WTC11 (cell line): ENCODE data around the gene SLC5A2. TPM values are rescaled to one million over a fixed set of nuclear protein-coding genes. Genes with fewer than 3 reads are reported as not detected.

ENCODE experiments used
- ATAC-seq: fragments of 200-7000 bp; cut with Tn5 transposase; 2 replicates; pipeline ENCODE4 v1.10.0; 2021; ENCODE audit warnings: mild to moderate bottlenecking, moderate library complexity
- CTCF ChIA-PET: fragments of 300-600 bp; sonication (Branson Sonifier 250); formaldehyde crosslinking; loops from one replicate; lab custom pipeline; 2021; ENCODE audit warnings: antibody characterized with exemption; lab: Charles Lee
- POLR2A ChIA-PET: fragments of 350-600 bp; sonication (Branson Sonifier 250); formaldehyde crosslinking; loops from one replicate; lab custom pipeline; 2021; ENCODE audit warnings: antibody characterized with exemption; lab: Charles Lee
- DNase-seq: peaks from one replicate; pipeline ENCODE4 v3.0.0; 2021; ENCODE audit warnings: low spot score
- H3K27ac Mint-ChIP-seq: 2 replicates; pipeline ENCODE4 v1.8.0; 2021; ENCODE audit warnings: mixed read lengths
- H3K27me3 Mint-ChIP-seq: 2 replicates; pipeline ENCODE4 v1.8.0; 2021; ENCODE audit warnings: low read depth, mild to moderate bottlenecking, moderate library complexity, mixed read lengths
- H3K36me3 Mint-ChIP-seq: 2 replicates; pipeline ENCODE4 v1.8.0; 2021; ENCODE audit warnings: mixed read lengths
- H3K4me1 Mint-ChIP-seq: 2 replicates; pipeline ENCODE4 v1.8.0; 2022; ENCODE audit warnings: mixed read lengths
- H3K4me3 Mint-ChIP-seq: 2 replicates; pipeline ENCODE4 v1.8.0; 2021; ENCODE audit warnings: mild to moderate bottlenecking, moderate library complexity, mixed read lengths
- H3K9me3 Mint-ChIP-seq: 2 replicates; pipeline ENCODE4 v1.8.0; 2021; ENCODE audit warnings: mixed read lengths
- ATF2 ChIP-seq: sonication (generic); formaldehyde crosslinking; IDR thresholded peaks from 2 replicates; pipeline ENCODE4 v1.8.1; 2022; ENCODE audit warnings: low read depth, missing genetic modification reagents, borderline replicate concordance
- ATF6 ChIP-seq: sonication (generic); formaldehyde crosslinking; IDR thresholded peaks from 2 replicates; pipeline ENCODE4 v1.8.1; 2023; ENCODE audit warnings: mild to moderate bottlenecking, missing genetic modification reagents
- CDX4 ChIP-seq: fragments of 250-450 bp; sonication (Bioruptor Pico); IDR thresholded peaks from 2 replicates; pipeline ENCODE4 v1.9.0; 2021; ENCODE audit warnings: moderate library complexity, mild to moderate bottlenecking, inconsistent platforms, borderline replicate concordance
- CREB1 ChIP-seq: sonication (generic); formaldehyde crosslinking; IDR thresholded peaks from 2 replicates; pipeline ENCODE4 v1.8.0; 2023; ENCODE audit warnings: mild to moderate bottlenecking, missing genetic modification reagents
- CREM ChIP-seq: sonication (generic); formaldehyde crosslinking; IDR thresholded peaks from 2 replicates; pipeline ENCODE4 v1.8.1; 2022; ENCODE audit warnings: mild to moderate bottlenecking, missing genetic modification reagents, moderate library complexity
- E2F1 ChIP-seq: sonication (generic); formaldehyde crosslinking; IDR thresholded peaks from 2 replicates; pipeline ENCODE4 v1.8.0; 2022; ENCODE audit warnings: mild to moderate bottlenecking, missing genetic modification reagents
- ERG ChIP-seq: fragments of 250-450 bp; sonication (Bioruptor Pico); IDR thresholded peaks from 2 replicates; pipeline ENCODE4 v1.8.0; 2021; ENCODE audit warnings: mild to moderate bottlenecking
- FOXJ3 ChIP-seq: sonication (generic); formaldehyde crosslinking; IDR thresholded peaks from 2 replicates; pipeline ENCODE4 v1.9.0; 2021; ENCODE audit warnings: missing genetic modification reagents, mild to moderate bottlenecking, borderline replicate concordance
- GABPB1 ChIP-seq: sonication (generic); formaldehyde crosslinking; IDR thresholded peaks from 2 replicates; pipeline ENCODE4 v1.8.1; 2023; ENCODE audit warnings: mild to moderate bottlenecking, missing genetic modification reagents
- HMGA2 ChIP-seq: fragments of 250-450 bp; sonication (Bioruptor Pico); IDR thresholded peaks from 2 replicates; pipeline ENCODE4 v1.4.0; 2021; ENCODE audit warnings: mild to moderate bottlenecking, moderate library complexity
- KAT7 ChIP-seq: sonication (generic); formaldehyde crosslinking; IDR thresholded peaks from 2 replicates; pipeline ENCODE4 v1.8.1; 2023; ENCODE audit warnings: missing genetic modification reagents, mild to moderate bottlenecking, borderline replicate concordance
- MXD4 ChIP-seq: fragments of 250-450 bp; sonication (Bioruptor Pico); IDR thresholded peaks from 2 replicates; pipeline ENCODE4 v1.8.0; 2021; ENCODE audit warnings: mild to moderate bottlenecking, moderate library complexity, borderline replicate concordance
- NFATC4 ChIP-seq: fragments of 250-450 bp; sonication (Bioruptor Pico); IDR thresholded peaks from 2 replicates; pipeline ENCODE4 v1.9.0; 2021; ENCODE audit warnings: mild to moderate bottlenecking
- TEAD1 ChIP-seq: sonication (generic); formaldehyde crosslinking; IDR thresholded peaks from 2 replicates; pipeline ENCODE4 v1.8.0; 2022; ENCODE audit warnings: mild to moderate bottlenecking, missing genetic modification reagents
- ZNF317 ChIP-seq: sonication (generic); formaldehyde crosslinking; IDR thresholded peaks from 2 replicates; pipeline ENCODE4 v1.8.1; 2023; ENCODE audit warnings: low read depth, mild to moderate bottlenecking, moderate library complexity, missing genetic modification reagents, borderline replicate concordance
- ZNF396 ChIP-seq: fragments of 250-450 bp; sonication (Bioruptor Pico); IDR thresholded peaks from 2 replicates; pipeline ENCODE4 v1.8.0; 2021; ENCODE audit warnings: mild to moderate bottlenecking, moderate library complexity, borderline replicate concordance
- ZNF423 ChIP-seq: fragments of 250-450 bp; sonication (Bioruptor Pico); IDR thresholded peaks from 2 replicates; pipeline ENCODE4 v2.1.2; 2022; ENCODE audit warnings: mild to moderate bottlenecking, moderate library complexity
- total RNA-seq: library from RNA; stranded (reverse); gene quantifications from 3 replicates; pipeline ENCODE4 v1.2.3, GENCODE V29; 2021
- TF ChIP-seq, protein P1 (sequence below): sonication (generic); formaldehyde crosslinking; IDR thresholded peaks from 2 replicates; pipeline ENCODE4 v1.8.1; 2023; ENCODE audit warnings: mild to moderate bottlenecking, missing genetic modification reagents
- TF ChIP-seq, protein P2 (sequence below): sonication (generic); formaldehyde crosslinking; conservative IDR thresholded peaks from 2 replicates; pipeline ENCODE4 v1.8.1; 2023; ENCODE audit warnings: mild to moderate bottlenecking, low read depth, missing genetic modification reagents, moderate library complexity
- TF ChIP-seq, protein P3 (sequence below): sonication (generic); formaldehyde crosslinking; IDR thresholded peaks from 2 replicates; pipeline ENCODE4 v1.8.0; 2022; ENCODE audit warnings: mild to moderate bottlenecking, missing genetic modification reagents

Gene SLC5A2
- total RNA-seq, 1 experiment from 2014 or later, result 0.83 TPM

DNA sequence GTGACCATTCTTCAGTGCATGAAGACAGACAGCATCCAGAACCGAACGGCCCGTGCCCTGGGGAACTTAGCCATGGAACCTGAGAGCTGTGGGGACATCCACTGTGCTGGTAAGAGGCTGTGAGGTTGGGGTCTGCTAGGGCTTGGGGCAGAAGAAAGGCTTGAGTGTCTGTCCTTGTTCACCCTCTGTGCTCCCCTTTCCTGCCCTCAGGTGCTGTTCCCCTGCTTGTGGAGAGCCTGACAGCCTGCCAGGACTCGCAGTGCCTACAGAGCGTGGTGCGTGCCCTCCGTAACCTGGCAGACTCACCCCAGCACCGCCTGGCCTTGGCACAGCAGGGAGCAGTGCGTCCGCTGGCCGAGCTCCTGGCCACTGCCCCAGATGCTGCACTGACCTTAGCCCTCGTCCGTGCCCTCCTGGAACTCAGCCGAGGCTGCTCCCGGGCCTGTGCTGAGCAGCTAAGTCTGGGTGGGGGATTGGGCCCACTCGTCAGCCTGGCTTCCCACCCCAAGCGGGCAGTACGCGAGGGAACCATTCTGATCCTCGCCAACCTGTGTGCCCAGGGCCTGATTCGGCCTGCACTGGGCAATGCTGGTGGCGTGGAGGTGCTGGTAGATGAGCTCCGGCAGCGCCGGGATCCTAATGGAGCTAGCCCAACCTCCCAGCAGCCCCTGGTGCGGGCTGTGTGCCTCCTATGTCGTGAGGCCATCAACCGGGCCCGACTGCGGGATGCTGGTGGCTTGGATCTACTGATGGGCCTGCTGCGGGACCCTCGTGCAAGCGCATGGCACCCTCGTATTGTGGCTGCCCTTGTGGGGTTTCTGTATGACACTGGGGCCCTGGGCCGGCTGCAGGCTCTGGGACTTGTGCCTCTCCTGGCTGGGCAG, 20.8 kb upstream of the SLC5A2 start (continued):
- TF ChIP-seq, protein P1, sequence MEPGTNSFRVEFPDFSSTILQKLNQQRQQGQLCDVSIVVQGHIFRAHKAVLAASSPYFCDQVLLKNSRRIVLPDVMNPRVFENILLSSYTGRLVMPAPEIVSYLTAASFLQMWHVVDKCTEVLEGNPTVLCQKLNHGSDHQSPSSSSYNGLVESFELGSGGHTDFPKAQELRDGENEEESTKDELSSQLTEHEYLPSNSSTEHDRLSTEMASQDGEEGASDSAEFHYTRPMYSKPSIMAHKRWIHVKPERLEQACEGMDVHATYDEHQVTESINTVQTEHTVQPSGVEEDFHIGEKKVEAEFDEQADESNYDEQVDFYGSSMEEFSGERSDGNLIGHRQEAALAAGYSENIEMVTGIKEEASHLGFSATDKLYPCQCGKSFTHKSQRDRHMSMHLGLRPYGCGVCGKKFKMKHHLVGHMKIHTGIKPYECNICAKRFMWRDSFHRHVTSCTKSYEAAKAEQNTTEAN, result no peak
- TF ChIP-seq, protein P2, sequence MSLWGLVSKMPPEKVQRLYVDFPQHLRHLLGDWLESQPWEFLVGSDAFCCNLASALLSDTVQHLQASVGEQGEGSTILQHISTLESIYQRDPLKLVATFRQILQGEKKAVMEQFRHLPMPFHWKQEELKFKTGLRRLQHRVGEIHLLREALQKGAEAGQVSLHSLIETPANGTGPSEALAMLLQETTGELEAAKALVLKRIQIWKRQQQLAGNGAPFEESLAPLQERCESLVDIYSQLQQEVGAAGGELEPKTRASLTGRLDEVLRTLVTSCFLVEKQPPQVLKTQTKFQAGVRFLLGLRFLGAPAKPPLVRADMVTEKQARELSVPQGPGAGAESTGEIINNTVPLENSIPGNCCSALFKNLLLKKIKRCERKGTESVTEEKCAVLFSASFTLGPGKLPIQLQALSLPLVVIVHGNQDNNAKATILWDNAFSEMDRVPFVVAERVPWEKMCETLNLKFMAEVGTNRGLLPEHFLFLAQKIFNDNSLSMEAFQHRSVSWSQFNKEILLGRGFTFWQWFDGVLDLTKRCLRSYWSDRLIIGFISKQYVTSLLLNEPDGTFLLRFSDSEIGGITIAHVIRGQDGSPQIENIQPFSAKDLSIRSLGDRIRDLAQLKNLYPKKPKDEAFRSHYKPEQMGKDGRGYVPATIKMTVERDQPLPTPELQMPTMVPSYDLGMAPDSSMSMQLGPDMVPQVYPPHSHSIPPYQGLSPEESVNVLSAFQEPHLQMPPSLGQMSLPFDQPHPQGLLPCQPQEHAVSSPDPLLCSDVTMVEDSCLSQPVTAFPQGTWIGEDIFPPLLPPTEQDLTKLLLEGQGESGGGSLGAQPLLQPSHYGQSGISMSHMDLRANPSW (CRISPR knock-in tag), result no peak
- TF ChIP-seq E2F1 (CRISPR knock-in tag) (no peak), CREB1 (CRISPR knock-in tag) (no peak), KAT7 (CRISPR knock-in tag) (no peak), ERG (CRISPR knock-in tag) (no peak)
- TF ChIP-seq, protein P3, sequence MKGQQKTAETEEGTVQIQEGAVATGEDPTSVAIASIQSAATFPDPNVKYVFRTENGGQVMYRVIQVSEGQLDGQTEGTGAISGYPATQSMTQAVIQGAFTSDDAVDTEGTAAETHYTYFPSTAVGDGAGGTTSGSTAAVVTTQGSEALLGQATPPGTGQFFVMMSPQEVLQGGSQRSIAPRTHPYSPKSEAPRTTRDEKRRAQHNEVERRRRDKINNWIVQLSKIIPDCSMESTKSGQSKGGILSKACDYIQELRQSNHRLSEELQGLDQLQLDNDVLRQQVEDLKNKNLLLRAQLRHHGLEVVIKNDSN, result no peak

DNA sequence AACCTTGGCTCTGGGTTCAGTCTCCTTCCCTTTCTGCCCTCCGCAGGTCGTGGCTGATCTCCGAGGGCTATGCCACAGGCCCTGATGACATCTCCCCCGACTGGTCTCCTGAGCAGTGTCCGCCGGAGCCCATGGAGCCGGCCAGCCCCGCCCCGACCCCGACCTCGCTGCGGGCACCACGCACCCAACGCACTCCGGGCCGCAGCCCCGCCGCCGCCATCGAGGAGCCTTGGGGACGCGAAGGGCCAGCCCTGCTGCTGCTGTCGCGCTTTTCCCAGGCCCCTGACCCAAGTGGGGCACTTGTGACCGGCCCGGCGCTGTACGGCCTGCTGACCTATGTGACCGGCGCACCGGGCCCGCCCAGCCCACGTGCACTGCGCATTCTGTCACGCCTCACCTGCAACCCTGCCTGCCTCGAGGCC, 18.6 kb upstream of the SLC5A2 start:
- Mint-ChIP-seq H3K4me1 (peaks cover 2% of the 10 kb centered on the region; the same call in 1 of the 2 replicates), H3K36me3 (peaks cover 15% of the 10 kb centered on the region; the same call in 1 of the 2 replicates), H3K27me3 (no peaks in the 10 kb centered on the region; the same call in 1 of the 2 replicates), H3K4me3 (no peak overlapping the region), H3K9me3 (no peaks in the 10 kb centered on the region), H3K27ac (no peak overlapping the region)
- TF ChIP-seq ZNF396 (CRISPR knock-in tag) (no peak), ZNF423 (CRISPR knock-in tag) (no peak), GABPB1 (CRISPR knock-in tag) (no peak), ATF6 (CRISPR knock-in tag) (no peak)
- ATAC-seq (no peak), DNase-seq (no peak)
- ChIA-PET CTCF (no interaction called here), POLR2A (no interaction called here)

GRCh38 chr16:31464781-31465260, 18.1 kb upstream of the SLC5A2 start:
- Mint-ChIP-seq H3K27ac (no peak overlapping the region), H3K4me3 (no peak overlapping the region), H3K4me1 (peaks cover 2% of the 10 kb centered on the region; the same call in 1 of the 2 replicates), H3K27me3 (no peaks in the 10 kb centered on the region; the same call in none of the 2 replicates), H3K36me3 (peaks cover 15% of the 10 kb centered on the region; the same call in 1 of the 2 replicates), H3K9me3 (no peaks in the 10 kb centered on the region)
- ChIA-PET CTCF (no interaction called here), POLR2A (no interaction called here)
- ATAC-seq (no peak), DNase-seq (no peak)
- no peak for TF ChIP-seq ZNF396 (CRISPR knock-in tag)
- no peak for TF ChIP-seq CREM (CRISPR knock-in tag)
- no peak for TF ChIP-seq TEAD1 (CRISPR knock-in tag)
- no peak for TF ChIP-seq MXD4
- TF ChIP-seq GABPB1 (CRISPR knock-in tag), result no peak
- no peak for TF ChIP-seq CDX4 (CRISPR knock-in tag)
- TF ChIP-seq HMGA2 (CRISPR knock-in tag), result no peak
- no peak for TF ChIP-seq ATF2
- no peak for TF ChIP-seq FOXJ3 (CRISPR knock-in tag)
- no peak for TF ChIP-seq ZNF317 (CRISPR knock-in tag)
- no peak for TF ChIP-seq NFATC4
